ENCODE measurements around the gene MMP10. TPM values are rescaled to one million over a fixed set of nuclear protein-coding genes. Genes with fewer than 3 reads are reported as not detected.

MMP10 gene
- total RNA-seq, 1 donor from 2014 or later = 0.15 TPM

DNA sequence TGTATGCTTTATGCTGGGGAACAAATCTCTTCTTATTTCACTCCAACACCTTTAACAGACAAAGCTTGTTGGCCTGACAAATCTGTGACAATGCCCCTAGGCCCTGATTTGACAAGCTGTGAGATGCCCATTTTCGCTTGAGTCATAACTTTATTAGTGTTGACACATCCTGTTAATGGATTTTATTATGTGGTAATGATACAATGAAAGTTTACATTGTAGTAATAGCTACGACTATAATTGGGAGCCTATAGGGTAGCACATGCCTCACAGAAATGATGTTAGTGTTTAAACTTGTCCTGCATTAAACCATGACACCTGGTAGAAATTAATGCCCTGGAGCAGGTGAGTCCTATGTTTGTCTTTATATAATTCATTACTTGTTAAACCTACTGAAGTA lies 3.3 kb upstream of the MMP10 start:
- TF ChIP-seq, protein P1, sequence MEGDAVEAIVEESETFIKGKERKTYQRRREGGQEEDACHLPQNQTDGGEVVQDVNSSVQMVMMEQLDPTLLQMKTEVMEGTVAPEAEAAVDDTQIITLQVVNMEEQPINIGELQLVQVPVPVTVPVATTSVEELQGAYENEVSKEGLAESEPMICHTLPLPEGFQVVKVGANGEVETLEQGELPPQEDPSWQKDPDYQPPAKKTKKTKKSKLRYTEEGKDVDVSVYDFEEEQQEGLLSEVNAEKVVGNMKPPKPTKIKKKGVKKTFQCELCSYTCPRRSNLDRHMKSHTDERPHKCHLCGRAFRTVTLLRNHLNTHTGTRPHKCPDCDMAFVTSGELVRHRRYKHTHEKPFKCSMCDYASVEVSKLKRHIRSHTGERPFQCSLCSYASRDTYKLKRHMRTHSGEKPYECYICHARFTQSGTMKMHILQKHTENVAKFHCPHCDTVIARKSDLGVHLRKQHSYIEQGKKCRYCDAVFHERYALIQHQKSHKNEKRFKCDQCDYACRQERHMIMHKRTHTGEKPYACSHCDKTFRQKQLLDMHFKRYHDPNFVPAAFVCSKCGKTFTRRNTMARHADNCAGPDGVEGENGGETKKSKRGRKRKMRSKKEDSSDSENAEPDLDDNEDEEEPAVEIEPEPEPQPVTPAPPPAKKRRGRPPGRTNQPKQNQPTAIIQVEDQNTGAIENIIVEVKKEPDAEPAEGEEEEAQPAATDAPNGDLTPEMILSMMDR (IDR thresholded peaks at IDR 0.05) = no peak
- peaks cover 4% of the 10 kb centered on the region for H3K9me3 Mint-ChIP-seq (ENCODE audit: low read depth)

DNA sequence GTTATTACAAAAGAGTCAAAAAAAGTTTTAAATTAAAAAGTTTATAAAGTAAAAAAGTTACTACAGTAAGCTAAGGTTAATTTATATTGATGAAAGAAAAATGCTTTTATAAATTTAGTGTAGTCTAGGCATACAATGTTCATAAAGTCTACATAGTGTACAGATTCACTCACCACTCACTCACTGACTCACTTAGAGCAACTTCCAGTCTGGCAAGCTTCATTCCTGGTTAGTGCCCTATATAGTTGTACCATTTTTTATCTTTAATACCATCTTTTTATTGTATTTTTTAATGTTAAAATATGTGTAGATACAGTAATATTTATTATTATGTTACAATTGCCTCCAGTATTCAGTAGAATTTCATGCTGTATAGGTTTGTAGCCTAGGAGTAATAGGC lies 2.6 kb upstream of the MMP10 start:
- H3K36me3 Mint-ChIP-seq (ENCODE audit: low read depth) = peaks cover 1% of the 10 kb centered on the region

More for the DNA sequence above, 3.3 kb upstream of the MMP10 start:
- Mint-ChIP-seq H3K4me3 (ENCODE audit: unreplicated experiment) (no peak overlapping the region), H3K27me3 (ENCODE audit: low read depth) (no peaks in the 10 kb centered on the region), H3K27ac (ENCODE audit: unreplicated experiment) (no peak overlapping the region), H3K36me3 (ENCODE audit: low read depth) (peaks cover 1% of the 10 kb centered on the region), H3K4me1 (ENCODE audit: low read depth) (peaks cover 12% of the 10 kb centered on the region)
- no peak for DNase-seq (ENCODE audit: low spot score)

DNA sequence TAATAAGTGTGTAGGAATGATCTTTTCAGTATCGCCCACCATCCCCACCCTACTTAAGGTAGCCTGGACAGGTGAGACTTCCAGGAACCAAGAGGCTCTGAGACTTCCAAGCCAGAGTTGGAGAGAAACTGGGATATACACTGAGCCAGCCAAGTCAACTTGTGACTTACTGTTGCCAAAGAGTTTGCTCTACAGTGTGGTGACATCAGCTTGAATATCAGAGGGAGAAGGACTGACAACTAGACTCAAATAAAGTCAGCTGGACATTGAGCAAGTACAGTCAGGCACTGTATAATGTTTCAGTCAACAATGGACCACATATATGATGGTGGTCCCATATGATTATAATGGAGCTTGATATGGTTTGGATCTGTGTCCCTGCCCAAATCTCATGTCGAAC lies 1.2 kb upstream of the MMP10 start:
- H3K36me3 Mint-ChIP-seq (ENCODE audit: low read depth) = peaks cover 1% of the 10 kb centered on the region
- no peak for DNase-seq (ENCODE audit: low spot score)
- TF ChIP-seq, protein P1 (IDR thresholded peaks at IDR 0.05) = no peak
- H3K9me3 Mint-ChIP-seq (ENCODE audit: low read depth) = peaks cover 4% of the 10 kb centered on the region
- peaks cover 12% of the 10 kb centered on the region for H3K4me1 Mint-ChIP-seq (ENCODE audit: low read depth)
- H3K27me3 Mint-ChIP-seq (ENCODE audit: low read depth) = no peaks in the 10 kb centered on the region
- H3K27ac Mint-ChIP-seq (ENCODE audit: unreplicated experiment) = no peak overlapping the region
- H3K4me3 Mint-ChIP-seq (ENCODE audit: unreplicated experiment) = no peak overlapping the region

More for the DNA sequence above, 2.6 kb upstream of the MMP10 start:
- peaks cover 4% of the 10 kb centered on the region for H3K9me3 Mint-ChIP-seq (ENCODE audit: low read depth)
- no peaks in the 10 kb centered on the region for H3K27me3 Mint-ChIP-seq (ENCODE audit: low read depth)
- no peak overlapping the region for H3K27ac Mint-ChIP-seq (ENCODE audit: unreplicated experiment)
- no peak overlapping the region for H3K4me3 Mint-ChIP-seq (ENCODE audit: unreplicated experiment)
- peaks cover 12% of the 10 kb centered on the region for H3K4me1 Mint-ChIP-seq (ENCODE audit: low read depth)
- DNase-seq (ENCODE audit: low spot score) = no peak
- TF ChIP-seq, protein P1 (IDR thresholded peaks at IDR 0.05) = no peak

DNA sequence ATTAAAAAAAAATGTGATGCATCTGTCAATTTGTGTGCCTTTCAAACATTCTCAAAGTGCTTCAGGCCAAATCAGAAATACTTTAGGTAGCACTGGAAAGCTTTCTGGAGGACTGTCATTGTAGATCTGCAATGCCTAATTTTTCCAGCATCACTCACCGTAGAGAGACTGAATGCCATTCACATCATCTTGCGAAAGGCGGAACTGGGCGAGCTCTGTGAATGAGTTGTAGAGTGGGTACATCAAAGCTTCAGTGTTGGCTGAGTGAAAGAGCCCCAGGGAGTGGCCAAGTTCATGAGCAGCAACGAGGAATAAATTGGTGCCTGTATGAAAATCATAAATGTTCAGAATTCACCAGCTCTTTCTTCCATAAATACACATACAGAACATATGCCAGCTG lies 4.0 kb downstream of the MMP10 start:
- TF ChIP-seq, protein P1 (IDR thresholded peaks at IDR 0.05) = no peak
- no peaks in the 10 kb centered on the region for H3K36me3 Mint-ChIP-seq (ENCODE audit: low read depth)
- no peaks in the 10 kb centered on the region for H3K27me3 Mint-ChIP-seq (ENCODE audit: low read depth)
- peaks cover 12% of the 10 kb centered on the region for H3K4me1 Mint-ChIP-seq (ENCODE audit: low read depth)
- H3K27ac Mint-ChIP-seq (ENCODE audit: unreplicated experiment) = no peak overlapping the region
- no peak overlapping the region for H3K4me3 Mint-ChIP-seq (ENCODE audit: unreplicated experiment)
- DNase-seq (ENCODE audit: low spot score) = no peak
- H3K9me3 Mint-ChIP-seq (ENCODE audit: low read depth) = no peaks in the 10 kb centered on the region

DNA sequence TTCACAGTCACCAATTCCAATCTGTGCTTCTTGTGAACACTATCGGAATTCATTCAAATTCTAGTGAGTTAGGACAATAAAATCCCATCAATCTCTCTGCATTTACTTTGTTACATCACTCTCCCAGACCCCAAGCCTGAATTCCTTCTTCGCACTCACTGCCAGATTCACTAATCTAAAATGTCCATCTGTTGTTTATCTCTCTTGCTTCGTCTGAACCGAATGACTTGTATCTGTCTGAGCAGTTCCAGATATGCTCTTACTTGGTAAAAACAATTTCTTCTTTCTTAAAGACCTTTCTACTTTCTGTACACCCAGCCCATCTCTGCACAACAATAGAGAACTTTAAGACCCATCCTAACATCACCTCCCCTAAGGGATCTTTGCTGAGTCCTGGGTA lies 7.0 kb downstream of the MMP10 start:
- H3K27ac Mint-ChIP-seq (ENCODE audit: unreplicated experiment) = no peak overlapping the region
- no peak overlapping the region for H3K4me3 Mint-ChIP-seq (ENCODE audit: unreplicated experiment)
- H3K9me3 Mint-ChIP-seq (ENCODE audit: low read depth) = no peaks in the 10 kb centered on the region
- H3K27me3 Mint-ChIP-seq (ENCODE audit: low read depth) = no peaks in the 10 kb centered on the region
- no peaks in the 10 kb centered on the region for H3K4me1 Mint-ChIP-seq (ENCODE audit: low read depth)
- TF ChIP-seq, protein P1 (IDR thresholded peaks at IDR 0.05) = no peak
- peaks cover 3% of the 10 kb centered on the region for H3K36me3 Mint-ChIP-seq (ENCODE audit: low read depth)
- DNase-seq (ENCODE audit: low spot score) = no peak

Measured in chondrocyte (in vitro differentiated cells).